SKM-1 (cell line): ENCODE data around the gene HOMER2.

Experiments
- DNase-seq: peaks from one replicate; lab custom pipeline; 2025; ENCODE audit not compliant: unreplicated experiment; lab: John Stamatoyannopoulos, UW

The HOMER2 gene

GRCh38 chr15:82804575-82804949 lies 148.0 kb downstream of the HOMER2 start:
- no peak for DNase-seq

GRCh38 chr15:82803793-82804574 lies 148.5 kb downstream of the HOMER2 start:
- DNase-seq = no peak

GRCh38 chr15:82802497-82802896 lies 150.0 kb downstream of the HOMER2 start:
- peak; percentile 22 for DNase-seq

GRCh38 chr15:82799183-82799841 lies 153.2 kb downstream of the HOMER2 start:
- DNase-seq = no peak
